Stimulated activated CD8-positive, alpha-beta memory T cell treated with anti-CD3 and anti-CD28 coated beads, Interleukin-4, amount 100 ng/mL, for 48 hours (primary cell): ENCODE results near the gene WDR59.
"Not testable (repeated sequence)": the region's sequence is repeated elsewhere in the genome, so short reads cannot be mapped to it uniquely, and the experiment has no call there.

Experiments
- DNase-seq: peaks from one replicate; pipeline ENCODE4 v3.0.0-alpha.2; 2020

Gene WDR59

GRCh38 chr16:74954763-74955162, 30.2 kb downstream of the WDR59 start:
- DNase-seq, result no peak

- DNase-seq, result no peak
These were observed 33.2 kb downstream of the WDR59 start for GRCh38 chr16:74951681-74952080.

- no peak for DNase-seq
These were observed 33.7 kb downstream of the WDR59 start for GRCh38 chr16:74951206-74951605.

GRCh38 chr16:74950511-74950910, 34.4 kb downstream of the WDR59 start:
- DNase-seq, result no peak

- no peak for DNase-seq
These were observed 35.6 kb downstream of the WDR59 start for GRCh38 chr16:74949309-74949708.

GRCh38 chr16:74944466-74944865, 40.5 kb downstream of the WDR59 start:
- no peak for DNase-seq

- DNase-seq, result no peak
These were observed 41.7 kb downstream of the WDR59 start for GRCh38 chr16:74942977-74943918.

- DNase-seq, result no peak
These were observed 42.4 kb downstream of the WDR59 start for GRCh38 chr16:74942566-74942965.

GRCh38 chr16:74939688-74940087, 45.2 kb downstream of the WDR59 start:
- no peak for DNase-seq

GRCh38 chr16:74936902-74937560, 47.9 kb downstream of the WDR59 start:
- peak; percentile 30 for DNase-seq

GRCh38 chr16:74931445-74931844, 53.5 kb downstream of the WDR59 start:
- DNase-seq, result no peak

GRCh38 chr16:74929636-74930035, 55.3 kb downstream of the WDR59 start:
- no peak for DNase-seq

- no peak for DNase-seq
These were observed 58.1 kb downstream of the WDR59 start for GRCh38 chr16:74926805-74927204.

GRCh38 chr16:74923766-74924460, 61.0 kb downstream of the WDR59 start:
- DNase-seq, result no peak

- DNase-seq, result no peak
These were observed 62.5 kb downstream of the WDR59 start for GRCh38 chr16:74922150-74923138.

GRCh38 chr16:74921051-74921450, 63.9 kb downstream of the WDR59 start:
- no peak for DNase-seq

GRCh38 chr16:74909665-74910064, 75.3 kb downstream of the WDR59 start:
- DNase-seq, result no peak

GRCh38 chr16:74908759-74909158, 76.2 kb downstream of the WDR59 start:
- DNase-seq, result not testable (repeated sequence)

- DNase-seq, result no peak
These were observed 80.8 kb downstream of the WDR59 start for GRCh38 chr16:74903901-74904678.

- DNase-seq, result no peak
These were observed 81.8 kb downstream of the WDR59 start for GRCh38 chr16:74903120-74903519.

GRCh38 chr16:74902161-74902560, 82.8 kb downstream of the WDR59 start:
- DNase-seq, result no peak
